ENCODE results near the gene NUDCD2. TPM values are rescaled to one million over a fixed set of nuclear protein-coding genes. Genes with fewer than 3 reads are reported as not detected.
"Not testable (repeated sequence)": the region's sequence is repeated elsewhere in the genome, so short reads cannot be mapped to it uniquely, and the experiment has no call there.

NUDCD2 gene
- total RNA-seq, 6 experiments from 2014 or later, result 2.0 to 16.9 (median 11.8) TPM

GRCh38 chr5:163456840-163457239, 3.1 kb downstream of the NUDCD2 start:
- DNase-seq (no peak), ATAC-seq (no peak)
- H3K9me3 ChIP-seq, result no peaks in the 10 kb centered on the region
- 93% methylated on average over 7 of the region's 7 CpGs for WGBS (ENCODE audit: insufficient coverage, low coverage, low lambda C conversion rate, missing lambda C conversion rate)
- TF ChIP-seq, protein P1, sequence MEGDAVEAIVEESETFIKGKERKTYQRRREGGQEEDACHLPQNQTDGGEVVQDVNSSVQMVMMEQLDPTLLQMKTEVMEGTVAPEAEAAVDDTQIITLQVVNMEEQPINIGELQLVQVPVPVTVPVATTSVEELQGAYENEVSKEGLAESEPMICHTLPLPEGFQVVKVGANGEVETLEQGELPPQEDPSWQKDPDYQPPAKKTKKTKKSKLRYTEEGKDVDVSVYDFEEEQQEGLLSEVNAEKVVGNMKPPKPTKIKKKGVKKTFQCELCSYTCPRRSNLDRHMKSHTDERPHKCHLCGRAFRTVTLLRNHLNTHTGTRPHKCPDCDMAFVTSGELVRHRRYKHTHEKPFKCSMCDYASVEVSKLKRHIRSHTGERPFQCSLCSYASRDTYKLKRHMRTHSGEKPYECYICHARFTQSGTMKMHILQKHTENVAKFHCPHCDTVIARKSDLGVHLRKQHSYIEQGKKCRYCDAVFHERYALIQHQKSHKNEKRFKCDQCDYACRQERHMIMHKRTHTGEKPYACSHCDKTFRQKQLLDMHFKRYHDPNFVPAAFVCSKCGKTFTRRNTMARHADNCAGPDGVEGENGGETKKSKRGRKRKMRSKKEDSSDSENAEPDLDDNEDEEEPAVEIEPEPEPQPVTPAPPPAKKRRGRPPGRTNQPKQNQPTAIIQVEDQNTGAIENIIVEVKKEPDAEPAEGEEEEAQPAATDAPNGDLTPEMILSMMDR (IDR thresholded peaks at IDR 0.05), result no peak
- TF ChIP-seq POLR2A (IDR thresholded peaks at IDR 0.05), result no peak
- peaks cover 0 to 9% (median 0%) of the 10 kb centered on the region in 4 donors for H3K36me3 ChIP-seq
- H3K27me3 ChIP-seq, result no peaks in the 10 kb centered on the region
- H3K4me3 ChIP-seq, result no peak overlapping the region
- no peak overlapping the region for H3K27ac ChIP-seq
- H3K4me1 ChIP-seq, result peaks cover 0 to 23% (median 3%) of the 10 kb centered on the region in 4 donors
- intact Hi-C loops (cut with DNase I), result no loop called here

DNA sequence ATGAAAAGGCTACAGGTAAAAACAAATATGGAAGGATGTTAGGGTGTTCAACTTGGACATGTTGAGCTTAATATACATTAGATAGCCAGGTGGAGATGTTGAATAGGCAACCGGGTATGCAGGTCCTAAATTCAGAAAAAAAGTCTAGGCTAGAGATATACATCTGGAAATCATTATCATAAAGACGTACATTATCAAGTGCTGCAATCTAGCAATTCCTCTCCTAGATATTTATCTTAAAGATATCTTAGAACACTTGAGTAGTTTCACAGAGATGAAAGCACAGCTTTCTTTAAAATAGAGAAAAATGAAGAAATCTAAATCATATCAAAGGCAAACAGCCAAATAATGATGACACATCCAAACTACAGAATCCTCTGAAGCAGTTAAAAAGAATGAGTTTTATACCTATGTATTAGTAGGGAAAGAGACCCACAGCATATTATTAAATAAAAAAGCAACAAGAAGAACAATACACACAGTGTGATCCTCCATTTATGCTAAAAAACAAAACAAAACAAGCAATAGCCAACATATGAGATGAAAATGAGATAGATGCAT, 3.8 kb downstream of the NUDCD2 start:
- Histone ChIP-seq H3K4me3 (no peak overlapping the region), H3K27ac (no peak overlapping the region), H3K9me3 (no peaks in the 10 kb centered on the region), H3K4me1 (peaks cover 0 to 21% (median 3%) of the 10 kb centered on the region in 4 donors), H3K36me3 (peaks cover 0 to 9% (median 0%) of the 10 kb centered on the region in 4 donors), H3K27me3 (no peaks in the 10 kb centered on the region)
- TF ChIP-seq, protein P1 (IDR thresholded peaks at IDR 0.05), result no peak
- no peak for TF ChIP-seq POLR2A (IDR thresholded peaks at IDR 0.05)
- ATAC-seq, result no peak
- 97% methylated on average over 2 of the region's 2 CpGs for WGBS (ENCODE audit: insufficient coverage, low coverage, low lambda C conversion rate, missing lambda C conversion rate)
- DNase-seq, result no peak
- intact Hi-C loops (cut with DNase I), result no loop called here

DNA sequence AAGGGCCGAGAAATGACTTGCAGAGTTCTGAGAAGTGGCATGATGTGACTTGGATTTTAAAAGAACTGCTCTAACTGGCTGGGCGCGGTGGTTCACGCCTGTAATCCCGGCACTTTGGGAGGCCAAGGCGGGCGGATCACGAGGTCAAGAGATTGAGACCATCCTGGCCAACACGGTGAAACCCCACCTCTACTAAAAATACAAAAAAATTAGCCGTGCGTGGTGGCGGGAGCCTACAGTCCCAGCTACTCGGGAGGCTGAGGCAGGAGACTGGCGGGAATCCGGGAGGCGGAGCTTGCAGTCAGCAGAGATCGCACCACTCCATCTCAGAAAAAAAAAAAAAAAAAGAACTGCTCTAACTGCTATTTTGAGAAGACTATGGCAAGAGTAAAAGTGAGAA, 4.5 kb downstream of the NUDCD2 start:
- not testable (repeated sequence) for ATAC-seq

GRCh38 chr5:163453705-163454104, 6.2 kb downstream of the NUDCD2 start:
- no peak overlapping the region for H3K27ac ChIP-seq
- H3K27me3 ChIP-seq, result no peaks in the 10 kb centered on the region
- TF ChIP-seq, protein P1 (IDR thresholded peaks at IDR 0.05), result no peak
- TF ChIP-seq POLR2A (IDR thresholded peaks at IDR 0.05), result no peak
- H3K4me1 ChIP-seq, result peaks cover 0 to 11% (median 0%) of the 10 kb centered on the region in 4 donors
- H3K4me3 ChIP-seq, result no peak overlapping the region
- peak in 1 of 4 donors; percentile 59 for ATAC-seq
- H3K9me3 ChIP-seq, result no peaks in the 10 kb centered on the region
- WGBS (ENCODE audit: insufficient coverage, low coverage, low lambda C conversion rate, missing lambda C conversion rate), result 43% methylated on average over 1 of the region's 1 CpG
- H3K36me3 ChIP-seq, result peaks cover 0 to 9% (median 0%) of the 10 kb centered on the region in 4 donors
- no peak for DNase-seq
- intact Hi-C loops (cut with DNase I), result no loop called here

More for the DNA sequence above, 4.5 kb downstream of the NUDCD2 start:
- H3K27ac ChIP-seq; DNase-seq; intact Hi-C loops (cut with DNase I); H3K36me3 ChIP-seq; H3K9me3 ChIP-seq; H3K4me3 ChIP-seq; H3K27me3 ChIP-seq: not testable (repeated sequence)
- WGBS (ENCODE audit: insufficient coverage, low coverage, low lambda C conversion rate, missing lambda C conversion rate), result over 99% methylated on average over 9 of the region's 17 CpGs
- peaks cover 0 to 17% (median 0%) of the 10 kb centered on the region in 4 donors for H3K4me1 ChIP-seq

GRCh38 chr5:163451489-163451888, 8.4 kb downstream of the NUDCD2 start:
- H3K4me1 ChIP-seq, result no peaks in the 10 kb centered on the region
- ATAC-seq (no peak), DNase-seq (no peak)
- H3K27ac ChIP-seq, result no peak overlapping the region
- H3K27me3 ChIP-seq, result no peaks in the 10 kb centered on the region
- no peak overlapping the region for H3K4me3 ChIP-seq
- no peaks in the 10 kb centered on the region for H3K9me3 ChIP-seq
- WGBS (ENCODE audit: insufficient coverage, low coverage, low lambda C conversion rate, missing lambda C conversion rate), result 89% methylated on average over 2 of the region's 8 CpGs
- intact Hi-C loops (cut with DNase I), result no loop called here
- peaks cover 0 to 25% (median 13%) of the 10 kb centered on the region in 4 donors for H3K36me3 ChIP-seq
- TF ChIP-seq POLR2A (IDR thresholded peaks at IDR 0.05), result no peak
- TF ChIP-seq, protein P1 (IDR thresholded peaks at IDR 0.05), result no peak

All from right lobe of liver (tissue), 6 donors.